DND-41 (cell line): Measurements from ENCODE around the gene DQX1.

Source experiments
- ATAC-seq: fragments of 200-7000 bp; cut with Tn5 transposase; 3 replicates; pipeline ENCODE4 v1.9.1; 2021; ENCODE audit warnings: low read depth; ENCODE audit not compliant: insufficient read depth
- DNase-seq: peaks from one replicate; pipeline ENCODE4 v3.0.0-alpha.2; 2020
- H2AFZ ChIP-seq: 2 replicates; pipeline ENCODE4 v1.6.0; 2012; ENCODE audit warnings: low read depth, low read length
- H3K27ac ChIP-seq: 2 replicates; pipeline ENCODE4 v1.5.1; 2012; ENCODE audit warnings: low read length, inconsistent platforms
- H3K27me3 ChIP-seq: fragments of 200-600 bp; sonication (generic); 2 replicates; pipeline ENCODE4 v1.6.0; 2012; ENCODE audit warnings: low read length, mild to moderate bottlenecking, inconsistent platforms; ENCODE audit not compliant: insufficient read depth, poor library complexity
- H3K36me3 ChIP-seq: 2 replicates; pipeline ENCODE4 v1.5.1; 2012; ENCODE audit warnings: low read length, inconsistent platforms; ENCODE audit not compliant: insufficient read depth
- H3K4me1 ChIP-seq: 2 replicates; pipeline ENCODE4 v1.5.1; 2012; ENCODE audit warnings: mild to moderate bottlenecking, low read length; ENCODE audit not compliant: insufficient read depth
- H3K4me2 ChIP-seq: 2 replicates; pipeline ENCODE4 v1.6.0; 2012; ENCODE audit warnings: mild to moderate bottlenecking, moderate library complexity, low read length, inconsistent platforms; ENCODE audit not compliant: insufficient read depth
- H3K4me3 ChIP-seq, 2 experiments: fragments of 200-600 bp in 1 of 2; shearing (Covaris generic) in 1 of 2; 2 replicates each; pipeline ENCODE4 v1.5.1; 2012 to 2016; ENCODE audit warnings: inconsistent platforms in 2 of 2, low read length in 2 of 2, mild to moderate bottlenecking in 2 of 2, low read depth in 1 of 2, moderate library complexity in 1 of 2
- H3K79me2 ChIP-seq: 2 replicates; pipeline ENCODE4 v1.6.0; 2012; ENCODE audit warnings: low read length, inconsistent platforms; ENCODE audit not compliant: insufficient read depth
- H3K9ac ChIP-seq: 2 replicates; pipeline ENCODE4 v1.6.0; 2012; ENCODE audit warnings: low read depth, mild to moderate bottlenecking, inconsistent platforms, low read length, moderate library complexity
- H3K9me3 ChIP-seq: 2 replicates; pipeline ENCODE4 v1.5.1; 2012; ENCODE audit warnings: low read length, moderate library complexity, mild to moderate bottlenecking, inconsistent platforms; ENCODE audit not compliant: insufficient read depth, severe bottlenecking
- H4K20me1 ChIP-seq: 2 replicates; pipeline ENCODE4 v1.6.0; 2012; ENCODE audit warnings: low read length; ENCODE audit not compliant: insufficient read depth
- CTCF ChIP-seq: IDR thresholded peaks from 2 replicates; pipeline ENCODE4 v1.5.1; 2012; ENCODE audit warnings: borderline replicate concordance, low read length, moderate library complexity, mild to moderate bottlenecking; ENCODE audit not compliant: poor library complexity, severe bottlenecking; ENCODE audit errors: extremely low read depth
- EZH2 ChIP-seq: IDR thresholded peaks from 3 replicates; pipeline ENCODE4 v1.6.1; 2012; ENCODE audit warnings: borderline replicate concordance, low read depth, mild to moderate bottlenecking, moderate library complexity, low read length, inconsistent platforms; ENCODE audit not compliant: severe bottlenecking

The DQX1 gene

DNA sequence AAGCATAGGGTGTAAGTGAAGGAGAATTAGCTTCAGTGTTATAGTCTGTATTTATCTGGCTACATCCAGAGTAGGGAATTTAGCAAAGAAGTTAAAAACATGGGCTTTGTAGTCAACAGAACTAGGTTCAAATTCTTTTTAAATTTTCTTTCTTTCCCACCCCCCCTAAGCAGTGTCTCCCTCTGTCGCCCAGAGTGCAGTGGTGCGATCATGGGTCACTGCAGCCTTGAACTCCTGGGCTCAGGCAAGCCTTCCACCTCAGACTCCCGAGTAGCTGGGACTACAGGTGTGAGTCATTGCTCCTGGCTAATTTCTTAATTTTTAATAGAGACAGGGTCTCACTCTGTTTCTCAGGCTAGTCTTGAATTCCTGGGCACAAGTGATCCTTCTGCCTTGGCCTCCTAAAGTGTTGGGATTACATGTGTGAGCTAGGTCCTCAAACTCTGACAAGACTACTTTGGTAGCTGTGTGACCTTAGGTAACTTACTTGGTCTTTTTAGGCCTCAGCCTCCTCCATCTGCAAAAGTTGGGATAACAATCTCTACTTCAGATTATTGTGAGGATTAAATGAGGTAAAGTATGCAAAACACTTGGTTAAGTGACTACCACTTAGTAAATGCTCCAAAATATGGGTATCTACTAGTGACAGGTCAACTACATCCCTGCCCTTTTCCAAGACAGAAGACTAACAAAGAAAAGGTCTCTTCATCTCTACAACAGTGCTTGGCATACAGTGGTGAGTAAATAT lies 46.3 kb upstream of the DQX1 start:
- 0 out of 2 replicates have a peak overlapping the region, but pooled peaks have one; percentile 1 for H2AFZ ChIP-seq
- peaks cover 16% of the 10 kb centered on the region for H3K4me1 ChIP-seq
- no peaks in the 10 kb centered on the region for H4K20me1 ChIP-seq
- no peak for TF ChIP-seq CTCF
- no peak for TF ChIP-seq EZH2
- DNase-seq (no peak), ATAC-seq (no peak)
- H3K9me3 ChIP-seq: no peaks in the 10 kb centered on the region
- H3K79me2 ChIP-seq: no peaks in the 10 kb centered on the region
- no peaks in the 10 kb centered on the region for H3K36me3 ChIP-seq
- no peak overlapping the region for H3K4me2 ChIP-seq
- H3K9ac ChIP-seq: no peak overlapping the region
- H3K27ac ChIP-seq: no peak overlapping the region
- peaks cover 3% of the 10 kb centered on the region for H3K27me3 ChIP-seq
- no peak overlapping the region for H3K4me3 ChIP-seq

DNA sequence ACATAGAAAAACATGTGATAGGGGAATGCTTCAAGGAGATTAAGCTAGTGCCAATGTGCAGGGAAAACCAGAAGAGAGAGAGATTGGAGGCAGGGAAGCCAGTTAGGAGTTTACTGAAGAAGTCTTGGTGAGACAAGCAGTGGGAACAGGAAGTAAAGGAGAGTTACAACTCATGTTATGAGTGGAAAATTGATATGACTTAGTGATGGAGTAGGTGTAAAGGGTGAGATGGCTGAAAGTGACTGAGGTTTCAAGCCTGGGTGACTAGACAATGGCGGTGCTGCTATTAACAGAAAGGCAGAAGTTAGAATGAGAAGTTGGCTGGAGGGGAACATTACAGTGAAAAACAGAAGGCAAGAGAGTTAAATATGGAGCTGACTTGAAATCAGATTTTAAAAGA lies 45.0 kb upstream of the DQX1 start:
- ATAC-seq: no peak
- Histone ChIP-seq H3K9ac (no peak overlapping the region), H3K79me2 (no peaks in the 10 kb centered on the region), H3K4me2 (no peak overlapping the region), H3K27me3 (peaks cover 12% of the 10 kb centered on the region), H3K9me3 (no peaks in the 10 kb centered on the region), H3K27ac (no peak overlapping the region), H3K36me3 (no peaks in the 10 kb centered on the region), H3K4me1 (peaks cover 16% of the 10 kb centered on the region), H3K4me3 (no peak overlapping the region), H4K20me1 (no peaks in the 10 kb centered on the region), H2AFZ (no peak overlapping the region)
- no peak for DNase-seq
- no peak for TF ChIP-seq CTCF
- TF ChIP-seq EZH2: no peak

DNA sequence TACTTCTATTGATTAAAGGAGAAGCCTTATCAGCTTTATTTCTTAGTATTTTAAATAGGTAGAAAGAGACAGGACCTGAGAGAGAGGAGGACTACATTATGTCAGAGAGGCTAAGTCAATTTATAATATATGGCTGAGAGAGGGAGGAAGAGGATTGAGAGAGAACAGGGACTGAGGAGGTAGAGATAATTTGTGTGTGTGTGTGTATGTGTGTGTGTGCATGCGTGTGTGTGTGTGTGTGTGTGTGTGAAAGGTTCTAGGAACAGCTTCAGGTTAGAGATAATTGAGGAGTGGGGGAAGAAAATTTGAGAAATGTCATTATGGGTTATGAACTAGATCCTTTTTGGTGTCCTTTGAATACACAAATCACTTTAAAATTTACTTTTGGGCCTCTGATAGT lies 43.7 kb upstream of the DQX1 start:
- H4K20me1 ChIP-seq: no peaks in the 10 kb centered on the region
- ATAC-seq: no peak
- H3K4me2 ChIP-seq: no peak overlapping the region
- TF ChIP-seq CTCF (no peak), EZH2 (no peak)
- H3K27me3 ChIP-seq: peaks cover 12% of the 10 kb centered on the region
- no peak overlapping the region for H3K4me3 ChIP-seq
- no peaks in the 10 kb centered on the region for H3K79me2 ChIP-seq
- no peak for DNase-seq
- no peak overlapping the region for H2AFZ ChIP-seq
- no peak overlapping the region for H3K9ac ChIP-seq
- H3K36me3 ChIP-seq: no peaks in the 10 kb centered on the region
- no peak overlapping the region for H3K27ac ChIP-seq
- no peaks in the 10 kb centered on the region for H3K9me3 ChIP-seq
- peaks cover 16% of the 10 kb centered on the region for H3K4me1 ChIP-seq
